GM18520 (cell line): ENCODE data around the gene FAM81A.
"Not testable (repeated sequence)": the region's sequence is repeated elsewhere in the genome, so short reads cannot be mapped to it uniquely, and the experiment has no call there.

ENCODE experiments used
- ATAC-seq: cut with Tn5 transposase; IDR thresholded peaks from one replicate; pipeline ENCODE4 v1.9.1; 2021; ENCODE audit not compliant: unreplicated experiment

FAM81A gene

GRCh38 chr15:59424616-59425015 lies 13.4 kb upstream of the FAM81A start:
- no peak for ATAC-seq

GRCh38 chr15:59428898-59429297 lies 9.1 kb upstream of the FAM81A start:
- not testable (repeated sequence) for ATAC-seq

GRCh38 chr15:59432389-59432788 lies 5.6 kb upstream of the FAM81A start:
- ATAC-seq, result no peak

GRCh38 chr15:59434481-59434880 lies 3.5 kb upstream of the FAM81A start:
- no peak for ATAC-seq

- no peak for ATAC-seq
Measured at GRCh38 chr15:59436774-59437141, 1.2 kb upstream of the FAM81A start.

- ATAC-seq, result no peak
Measured at GRCh38 chr15:59437142-59437816, 707 bp upstream of the FAM81A start.

GRCh38 chr15:59438625-59439290 lies 772 bp downstream of the FAM81A start:
- no peak for ATAC-seq

GRCh38 chr15:59439576-59439975 lies 1.6 kb downstream of the FAM81A start:
- no peak for ATAC-seq

GRCh38 chr15:59443341-59444072 lies 5.5 kb downstream of the FAM81A start:
- ATAC-seq, result no peak

- ATAC-seq, result no peak
Measured at GRCh38 chr15:59444081-59444835, 6.3 kb downstream of the FAM81A start.

- ATAC-seq, result no peak
Measured at GRCh38 chr15:59444980-59445545, 7.1 kb downstream of the FAM81A start.

GRCh38 chr15:59446232-59446957 lies 8.4 kb downstream of the FAM81A start:
- no peak for ATAC-seq

GRCh38 chr15:59447367-59447766 lies 9.4 kb downstream of the FAM81A start:
- no peak for ATAC-seq

- no peak for ATAC-seq
Measured at GRCh38 chr15:59448871-59449270, 10.9 kb downstream of the FAM81A start.

- ATAC-seq, result no peak
Measured at GRCh38 chr15:59453474-59454215, 15.7 kb downstream of the FAM81A start.

GRCh38 chr15:59456114-59456513 lies 18.1 kb downstream of the FAM81A start:
- ATAC-seq, result no peak

GRCh38 chr15:59457103-59457502 lies 19.1 kb downstream of the FAM81A start:
- ATAC-seq, result no peak

GRCh38 chr15:59461521-59461920 lies 23.5 kb downstream of the FAM81A start:
- ATAC-seq, result no peak

GRCh38 chr15:59473226-59473625 lies 35.2 kb downstream of the FAM81A start:
- no peak for ATAC-seq

- not testable (repeated sequence) for ATAC-seq
Measured at GRCh38 chr15:59475161-59475560, 37.2 kb downstream of the FAM81A start.
